Progenitor cell of endocrine pancreas (in vitro differentiated cells): Measurements from ENCODE around the gene OR51M1. TPM values are rescaled to one million over a fixed set of nuclear protein-coding genes. Genes with fewer than 3 reads are reported as not detected.

Experiments
- DNase-seq: peaks from one replicate; pipeline ENCODE4 v3.0.0; 2021; ENCODE audit warnings: low spot score; ENCODE audit not compliant: unreplicated experiment
- H3K27ac Mint-ChIP-seq: 2 replicates; pipeline ENCODE4 v1.8.0; 2021; ENCODE audit warnings: mild to moderate bottlenecking, moderate library complexity, mixed read lengths
- H3K27me3 Mint-ChIP-seq: 2 replicates; pipeline ENCODE4 v1.8.0; 2021; ENCODE audit warnings: mixed read lengths
- H3K36me3 Mint-ChIP-seq: 2 replicates; pipeline ENCODE4 v1.8.0; 2022; ENCODE audit warnings: mixed read lengths; ENCODE audit not compliant: insufficient read depth
- H3K4me1 Mint-ChIP-seq: 2 replicates; pipeline ENCODE4 v1.8.0; 2021; ENCODE audit warnings: low read depth, mixed read lengths
- H3K4me3 Mint-ChIP-seq: 2 replicates; pipeline ENCODE4 v1.8.0; 2021; ENCODE audit warnings: low read depth, mild to moderate bottlenecking, moderate library complexity, mixed read lengths
- H3K9me3 Mint-ChIP-seq: 2 replicates; pipeline ENCODE4 v1.8.0; 2021; ENCODE audit warnings: low read depth, mixed read lengths
- CTCF ChIP-seq: fragments of 200-600 bp; sonication (generic); IDR thresholded peaks from one replicate; pipeline ENCODE4 v1.5.0; 2021; ENCODE audit warnings: antibody characterized with exemption, mild to moderate bottlenecking; ENCODE audit not compliant: unreplicated experiment
- total RNA-seq: library from RNA; stranded (reverse); gene quantifications from 2 replicates; pipeline ENCODE4 v1.2.1, GENCODE V29; 2021

OR51M1 gene
- total RNA-seq, 1 donor from 2014 or later, result not detected

GRCh38 chr11:5368502-5369043 lies 15.0 kb upstream of the OR51M1 start:
- Mint-ChIP-seq H3K27me3 (no peaks in the 10 kb centered on the region), H3K36me3 (no peaks in the 10 kb centered on the region), H3K27ac (no peak overlapping the region), H3K4me3 (no peak overlapping the region), H3K4me1 (no peaks in the 10 kb centered on the region), H3K9me3 (peaks cover 7% of the 10 kb centered on the region)
- DNase-seq, result no peak
- no peak for TF ChIP-seq CTCF

GRCh38 chr11:5369789-5370188 lies 13.8 kb upstream of the OR51M1 start:
- TF ChIP-seq CTCF, result peak; percentile 39
- no peaks in the 10 kb centered on the region for H3K4me1 Mint-ChIP-seq
- H3K27me3 Mint-ChIP-seq, result no peaks in the 10 kb centered on the region
- H3K4me3 Mint-ChIP-seq, result no peak overlapping the region
- no peak overlapping the region for H3K27ac Mint-ChIP-seq
- no peaks in the 10 kb centered on the region for H3K36me3 Mint-ChIP-seq
- H3K9me3 Mint-ChIP-seq, result peaks cover 7% of the 10 kb centered on the region
- DNase-seq, result no peak

GRCh38 chr11:5380740-5381342 lies 2.8 kb upstream of the OR51M1 start:
- DNase-seq, result peak; percentile 38
- peak; percentile 81 for TF ChIP-seq CTCF

GRCh38 chr11:5384335-5384734 lies 723 bp downstream of the OR51M1 start:
- DNase-seq, result no peak
- no peak overlapping the region for H3K27ac Mint-ChIP-seq
- no peak overlapping the region for H3K4me3 Mint-ChIP-seq
- TF ChIP-seq CTCF, result no peak
- H3K36me3 Mint-ChIP-seq, result no peaks in the 10 kb centered on the region
- no peaks in the 10 kb centered on the region for H3K9me3 Mint-ChIP-seq
- no peaks in the 10 kb centered on the region for H3K4me1 Mint-ChIP-seq
- no peaks in the 10 kb centered on the region for H3K27me3 Mint-ChIP-seq

More at GRCh38 chr11:5380740-5381342, 2.8 kb upstream of the OR51M1 start:
- Mint-ChIP-seq H3K27ac (no peak overlapping the region), H3K4me1 (no peaks in the 10 kb centered on the region), H3K9me3 (no peaks in the 10 kb centered on the region), H3K4me3 (no peak overlapping the region), H3K36me3 (no peaks in the 10 kb centered on the region), H3K27me3 (no peaks in the 10 kb centered on the region)

- no peak for TF ChIP-seq CTCF
- Mint-ChIP-seq H3K36me3 (no peaks in the 10 kb centered on the region), H3K9me3 (no peaks in the 10 kb centered on the region), H3K4me1 (no peaks in the 10 kb centered on the region), H3K4me3 (no peak overlapping the region), H3K27ac (no peak overlapping the region), H3K27me3 (peaks cover 6% of the 10 kb centered on the region)
- DNase-seq, result no peak
Observed at GRCh38 chr11:5390210-5390609, 6.6 kb downstream of the OR51M1 start.
